SK-N-SH treated with all-trans-retinoic acid at 6 μM for 48 hours (cell line): Measurements from ENCODE around the gene ABCC3.

Experiments
- ATAC-seq: fragments of 200-7000 bp; cut with Tn5 transposase; 3 replicates; pipeline ENCODE4 v1.9.1; 2020; ENCODE audit warnings: mild to moderate bottlenecking, moderate library complexity
- BACH2 ChIP-seq: fragments of 250-450 bp; sonication (Bioruptor Pico); IDR thresholded peaks from 2 replicates; pipeline ENCODE4 v1.9.0; 2021; ENCODE audit warnings: mild to moderate bottlenecking, borderline replicate concordance
- CREB5 ChIP-seq: fragments of 250-450 bp; sonication (Bioruptor Pico); IDR thresholded peaks from 2 replicates; pipeline ENCODE4 v1.5.1; 2020; ENCODE audit warnings: low read depth, mild to moderate bottlenecking, moderate library complexity
- CSDC2 ChIP-seq: fragments of 250-450 bp; sonication (Bioruptor Pico); IDR thresholded peaks from 2 replicates; pipeline ENCODE4 v1.5.0; 2020; ENCODE audit warnings: mild to moderate bottlenecking, moderate library complexity
- ISL1 ChIP-seq: fragments of 250-450 bp; sonication (Bioruptor Pico); IDR thresholded peaks from 2 replicates; pipeline ENCODE4 v2.1.2; 2022; ENCODE audit warnings: mild to moderate bottlenecking, moderate library complexity
- PATZ1 ChIP-seq: fragments of 250-450 bp; sonication (Bioruptor Pico); IDR thresholded peaks from 2 replicates; pipeline ENCODE4 v1.8.0; 2020; ENCODE audit warnings: mild to moderate bottlenecking, moderate library complexity, borderline replicate concordance
- POU6F1 ChIP-seq: fragments of 250-450 bp; sonication (Bioruptor Pico); IDR thresholded peaks from 2 replicates; pipeline ENCODE4 v1.8.0; 2021; ENCODE audit warnings: low read depth, mild to moderate bottlenecking, moderate library complexity, borderline replicate concordance
- PPARA ChIP-seq: fragments of 250-450 bp; sonication (Bioruptor Pico); IDR thresholded peaks from 2 replicates; pipeline ENCODE4 v1.5.0; 2020; ENCODE audit warnings: mild to moderate bottlenecking, borderline replicate concordance
- SNAI2 ChIP-seq: fragments of 250-450 bp; sonication (Bioruptor Pico); IDR thresholded peaks from 2 replicates; pipeline ENCODE4 v1.5.0; 2020; ENCODE audit warnings: mild to moderate bottlenecking, moderate library complexity
- TOX ChIP-seq: fragments of 250-450 bp; sonication (Bioruptor Pico); IDR thresholded peaks from 2 replicates; pipeline ENCODE4 v1.8.0; 2021; ENCODE audit warnings: mild to moderate bottlenecking, moderate library complexity, borderline replicate concordance
- TSHZ2 ChIP-seq: fragments of 250-450 bp; sonication (Bioruptor Pico); IDR thresholded peaks from 2 replicates; pipeline ENCODE4 v1.5.0; 2020; ENCODE audit warnings: mild to moderate bottlenecking, moderate library complexity
- ZC3H10 ChIP-seq: fragments of 250-450 bp; sonication (Bioruptor Pico); IDR thresholded peaks from 2 replicates; pipeline ENCODE4 v1.5.1; 2021; ENCODE audit warnings: mild to moderate bottlenecking, moderate library complexity
- ZFP3 ChIP-seq: fragments of 250-450 bp; sonication (Bioruptor Pico); IDR thresholded peaks from 2 replicates; pipeline ENCODE4 v1.5.0; 2020; ENCODE audit warnings: mild to moderate bottlenecking, moderate library complexity
- ZFP30 ChIP-seq: fragments of 450-650 bp; formaldehyde crosslinking; IDR thresholded peaks from 2 replicates; pipeline ENCODE4 v1.5.0; 2022; ENCODE audit warnings: mild to moderate bottlenecking, moderate library complexity
- ZNF565 ChIP-seq: fragments of 450-650 bp; formaldehyde crosslinking; conservative IDR thresholded peaks from 2 replicates; pipeline ENCODE4 v1.5.0; 2020; ENCODE audit warnings: low read depth, mild to moderate bottlenecking, moderate library complexity
- ZNF70 ChIP-seq: fragments of 450-650 bp; formaldehyde crosslinking; IDR thresholded peaks from 2 replicates; pipeline ENCODE4 v1.5.0; 2020; ENCODE audit warnings: mild to moderate bottlenecking, moderate library complexity
- ZNF8 ChIP-seq: fragments of 450-650 bp; formaldehyde crosslinking; IDR thresholded peaks from 2 replicates; pipeline ENCODE4 v1.5.0; 2020; ENCODE audit warnings: mild to moderate bottlenecking, moderate library complexity

The ABCC3 gene

GRCh38 chr17:50672071-50672470 is 37.4 kb downstream of the ABCC3 start (continued):
- TF ChIP-seq TSHZ2 (CRISPR knock-in tag) (no peak), ZNF8 (CRISPR knock-in tag) (no peak), ZC3H10 (CRISPR knock-in tag) (no peak)

- peak; percentile 22 for ATAC-seq
Measured at GRCh38 chr17:50672831-50673551, 38.3 kb downstream of the ABCC3 start.

GRCh38 chr17:50675190-50675589 is 40.5 kb downstream of the ABCC3 start:
- ATAC-seq, result no peak
- TF ChIP-seq CSDC2 (CRISPR knock-in tag) (no peak), CREB5 (no peak)

More at GRCh38 chr17:50672831-50673551, 38.3 kb downstream of the ABCC3 start:
- TF ChIP-seq ZFP3 (CRISPR knock-in tag), result 0 out of 2 replicates have a peak, but pooled peaks have one; percentile 12
- TF ChIP-seq TOX (CRISPR knock-in tag), result no peak

- no peak for ATAC-seq
- TF ChIP-seq ZFP3 (CRISPR knock-in tag) (no peak), CREB5 (no peak), POU6F1 (CRISPR knock-in tag) (no peak), ZNF565 (CRISPR knock-in tag) (no peak), SNAI2 (no peak), TOX (CRISPR knock-in tag) (no peak), BACH2 (CRISPR knock-in tag) (no peak), PATZ1 (CRISPR knock-in tag) (no peak), ISL1 (CRISPR knock-in tag) (no peak), ZFP30 (CRISPR knock-in tag) (no peak), PPARA (CRISPR knock-in tag) (no peak), ZNF70 (CRISPR knock-in tag) (no peak)
Measured at GRCh38 chr17:50675627-50676026, 40.9 kb downstream of the ABCC3 start.
